HepG2 (cell line): ENCODE measurements around the gene BCCIP. TPM values are rescaled to one million over a fixed set of nuclear protein-coding genes. Genes with fewer than 3 reads are reported as not detected.

Source experiments
- ATAC-seq: fragments of 200-7000 bp; cut with Tn5 transposase; 3 replicates; pipeline ENCODE4 v1.9.1; 2020; ENCODE audit warnings: mild to moderate bottlenecking, moderate library complexity
- BruUV-seq: library from RNA; stranded (reverse); fragments of 400-500 nt; replicated peaks from 2 replicates; lab custom pipeline; 2021; lab: Mats Ljungman, UMichigan
- CTCF ChIA-PET: fragments of 300-600 bp; formaldehyde crosslinking; extraction: SDS; loops from one replicate; lab custom pipeline; 2021; ENCODE audit warnings: low total read pairs, inconsistent platforms, low intra/inter-chr PET ratio; lab: Yijun Ruan, JAX
- POLR2A ChIA-PET: fragments of 350-600 bp; sonication (Branson Sonifier 250); formaldehyde crosslinking; loops from one replicate; lab custom pipeline; 2020; ENCODE audit warnings: antibody characterized with exemption, inconsistent platforms; lab: Yijun Ruan, JAX
- DNase-seq: peaks from one replicate; pipeline ENCODE4 v3.0.0-alpha.2; 2015; ENCODE audit warnings: low spot score
- FAIRE-seq: peaks from 3 replicates; lab custom pipeline; 2011; peaks lifted over from hg19 to GRCh38; lab: Jason Lieb, UNC
- H2AFZ ChIP-seq: one replicate; pipeline ENCODE4 v1.6.1; 2011; ENCODE audit warnings: low read length, inconsistent platforms
- H3K27ac ChIP-seq: fragments of 300-600 bp; 3 replicates; pipeline ENCODE4 v1.8.0; 2011; ENCODE audit warnings: mixed run types, mild to moderate bottlenecking, mixed read lengths, low read length, inconsistent platforms; ENCODE audit not compliant: insufficient read depth; ENCODE audit errors: extremely low read length
- H3K27me3 ChIP-seq, 2 experiments: fragments of 200-600 bp in 1 of 2; 2 replicates in 1 of 2; 3 replicates in 1 of 2; pipeline versions ENCODE4 v1.6.0 to v1.8.0; 2011; ENCODE audit warnings: low read length in 2 of 2, mild to moderate bottlenecking in 2 of 2, moderate library complexity in 2 of 2, inconsistent platforms in 1 of 2; ENCODE audit not compliant: insufficient read depth in 2 of 2, control insufficient read depth in 1 of 2
- H3K36me3 ChIP-seq, 2 experiments: fragments of 200-600 bp in 1 of 2; replicated peaks in 1 of 2; 2 replicates in 1 of 2; 3 replicates in 1 of 2; pipeline versions ENCODE4 v1.5.1 to v1.8.0; 2011; ENCODE audit warnings: low read length in 2 of 2, inconsistent platforms in 1 of 2; ENCODE audit not compliant: insufficient read depth in 2 of 2, control insufficient read depth in 1 of 2
- H3K4me1 ChIP-seq: 2 replicates; pipeline ENCODE4 v1.5.1; 2012; ENCODE audit warnings: low read length, inconsistent platforms; ENCODE audit not compliant: insufficient read depth
- H3K4me2 ChIP-seq: 2 replicates; pipeline ENCODE4 v1.6.0; 2011; ENCODE audit warnings: low read depth, low read length, inconsistent platforms
- H3K4me3 ChIP-seq, 3 experiments: fragments of 200-600 bp in 1 of 3; sonication (generic), shearing (Covaris generic) in 1 of 3; replicated peaks in 1 of 3; 2 replicates each; pipeline ENCODE4 v1.5.1; 2011 to 2016; ENCODE audit warnings: low read length in 3 of 3, inconsistent platforms in 2 of 3, low read depth in 2 of 3, mild to moderate bottlenecking in 2 of 3, control low read depth in 1 of 3, mixed read lengths in 1 of 3; ENCODE audit not compliant: insufficient read depth in 1 of 3
- H3K79me2 ChIP-seq: one replicate; pipeline ENCODE4 v1.6.1; 2011; ENCODE audit warnings: low read length, inconsistent platforms; ENCODE audit not compliant: insufficient read depth
- H3K9ac ChIP-seq: 2 replicates; pipeline ENCODE4 v1.6.0; 2011; ENCODE audit warnings: mild to moderate bottlenecking, low read depth, low read length, inconsistent platforms; ENCODE audit not compliant: insufficient read depth
- H3K9me3 ChIP-seq: 2 replicates; pipeline ENCODE4 v1.5.1; 2012; ENCODE audit warnings: mild to moderate bottlenecking, low read length
- H4K20me1 ChIP-seq: 2 replicates; pipeline ENCODE4 v1.6.0; 2011; ENCODE audit warnings: inconsistent platforms, mild to moderate bottlenecking, low read length, moderate library complexity; ENCODE audit not compliant: insufficient read depth
- CREB1 ChIP-seq, 2 experiments: fragments of 450-650 bp in 1 of 2; IDR thresholded peaks; 2 replicates each; pipeline ENCODE4 v1.6.1; 2016 to 2017; ENCODE audit warnings: control low read depth in 1 of 2, mild to moderate bottlenecking in 1 of 2, missing compliant biosample characterization in 1 of 2, missing genetic modification characterization in 1 of 2
- FOXA1 ChIP-seq, 2 experiments: fragments of 450-650 bp in 1 of 2; sonication (generic) in 1 of 2; formaldehyde crosslinking in 1 of 2; IDR thresholded peaks; 2 replicates each; pipeline versions ENCODE4 v1.4.0 to v1.6.1; 2016 to 2020; ENCODE audit warnings: missing genetic modification reagents in 1 of 2
- IKZF4 ChIP-seq: sonication (generic); formaldehyde crosslinking; IDR thresholded peaks from 2 replicates; pipeline ENCODE4 v1.5.1; 2020; ENCODE audit warnings: borderline replicate concordance, mild to moderate bottlenecking, low read depth, missing genetic modification reagents; ENCODE audit errors: not compliant biosample characterization
- MED13 ChIP-seq: sonication (generic); formaldehyde crosslinking; IDR thresholded peaks from 2 replicates; pipeline ENCODE4 v1.5.0; 2020; ENCODE audit warnings: missing genetic modification reagents
- NFRKB ChIP-seq: fragments of 450-650 bp; IDR thresholded peaks from 2 replicates; pipeline ENCODE4 v1.6.1; 2017
- NFYB ChIP-seq: sonication (generic); formaldehyde crosslinking; IDR thresholded peaks from 2 replicates; pipeline ENCODE4 v1.4.0; 2020; ENCODE audit warnings: missing genetic modification reagents
- PHF8 ChIP-seq: sonication (generic); formaldehyde crosslinking; IDR thresholded peaks from 2 replicates; pipeline ENCODE4 v1.5.0; 2020; ENCODE audit warnings: missing genetic modification reagents
- SAFB2 ChIP-seq: sonication (generic); formaldehyde crosslinking; IDR thresholded peaks from 2 replicates; pipeline ENCODE4 v1.5.1; 2020; ENCODE audit warnings: missing genetic modification reagents, low read depth, mild to moderate bottlenecking, borderline replicate concordance
- TGIF2 ChIP-seq: IDR thresholded peaks from 2 replicates; pipeline ENCODE4 v1.6.1; 2016; ENCODE audit warnings: control low read depth, missing compliant biosample characterization
- ZBTB3 ChIP-seq: sonication (generic); formaldehyde crosslinking; IDR thresholded peaks from 2 replicates; pipeline ENCODE4 v1.4.0; 2020; ENCODE audit warnings: low read depth, mild to moderate bottlenecking, moderate library complexity, missing genetic modification reagents, borderline replicate concordance
- ZNF264 ChIP-seq: sonication (generic); formaldehyde crosslinking; IDR thresholded peaks from 2 replicates; pipeline ENCODE4 v1.4.0; 2020; ENCODE audit warnings: missing genetic modification reagents
- ZNF501 ChIP-seq: sonication (generic); formaldehyde crosslinking; IDR thresholded peaks from 2 replicates; pipeline ENCODE4 v1.5.1; 2020; ENCODE audit warnings: mild to moderate bottlenecking, moderate library complexity, missing genetic modification reagents
- ZNF510 ChIP-seq: sonication (generic); formaldehyde crosslinking; IDR thresholded peaks from 2 replicates; pipeline ENCODE4 v1.4.0; 2020; ENCODE audit warnings: low read depth, mild to moderate bottlenecking, missing genetic modification reagents
- ZNF552 ChIP-seq: sonication (generic); formaldehyde crosslinking; IDR thresholded peaks from 2 replicates; pipeline ENCODE4 v1.9.0; 2022; ENCODE audit warnings: missing genetic modification reagents, mild to moderate bottlenecking, borderline replicate concordance
- ZNF660 ChIP-seq: sonication (generic); formaldehyde crosslinking; IDR thresholded peaks from 2 replicates; pipeline ENCODE4 v1.5.1; 2020; ENCODE audit warnings: mild to moderate bottlenecking, low read depth, missing genetic modification reagents, borderline replicate concordance
- ZNF747 ChIP-seq: sonication (generic); formaldehyde crosslinking; IDR thresholded peaks from 2 replicates; pipeline ENCODE4 v1.8.1; 2023; ENCODE audit warnings: missing genetic modification reagents, mild to moderate bottlenecking, borderline replicate concordance
- ZNF878 ChIP-seq: sonication (generic); formaldehyde crosslinking; IDR thresholded peaks from 2 replicates; pipeline ENCODE4 v1.8.1; 2023; ENCODE audit warnings: mild to moderate bottlenecking, missing genetic modification reagents, moderate library complexity
- WGBS: methylation state at CpG from one replicate; pipeline ENCODE4 v1.1.6; 2017; ENCODE audit warnings: low lambda C conversion rate; 5-methylcytosine and 5-hydroxymethylcytosine counted together
- in situ Hi-C: cut with HindIII; loops from 2 replicates; pipeline ENCODE4 v1.10.0; 2017; ENCODE audit warnings: low pct_unique_long_range_greater_than_20kb; ENCODE audit not compliant: extremely low pct_ligation_motif_present
- intact Hi-C: fragments of 100-400 bp; cut with micrococcal nuclease; formaldehyde crosslinking; loops from one replicate; pipeline ENCODE4 v1.10.0; 2022; ENCODE audit not compliant: unreplicated experiment
- polyA plus RNA-seq, 8 experiments: library from polyadenylated mRNA; depleted of rRNA in 3 of 8; stranded (reverse) in 7 of 8; unstranded in 1 of 8; fragments of >200 nt; fragmentation: Illumina TruSeq in 4 of 8; extraction: Trizol in 4 of 8; gene quantifications; 2 replicates each; pipeline versions ENCODE4 v1.2.1 to v1.2.3, GENCODE V29; 2011 to 2016; ENCODE audit warnings: low read depth in 4 of 8, missing spikeins in 1 of 8, mixed read lengths in 1 of 8; ENCODE audit not compliant: insufficient read depth in 1 of 8
- total RNA-seq, 5 experiments: library from RNA; depleted of rRNA; stranded (reverse); fragments of >200 nt; fragmentation: Illumina TruSeq; extraction: Trizol; gene quantifications; 2 replicates each; pipeline ENCODE4 v1.2.3, GENCODE V29; 2016; ENCODE audit warnings: low read depth in 1 of 5

Gene BCCIP
- total and polyA plus RNA-seq, 2 of the 13 experiments (the other 11 are each of a cell fraction or from before 2014, with no cell fraction given), result 37.0 to 132 TPM

DNA sequence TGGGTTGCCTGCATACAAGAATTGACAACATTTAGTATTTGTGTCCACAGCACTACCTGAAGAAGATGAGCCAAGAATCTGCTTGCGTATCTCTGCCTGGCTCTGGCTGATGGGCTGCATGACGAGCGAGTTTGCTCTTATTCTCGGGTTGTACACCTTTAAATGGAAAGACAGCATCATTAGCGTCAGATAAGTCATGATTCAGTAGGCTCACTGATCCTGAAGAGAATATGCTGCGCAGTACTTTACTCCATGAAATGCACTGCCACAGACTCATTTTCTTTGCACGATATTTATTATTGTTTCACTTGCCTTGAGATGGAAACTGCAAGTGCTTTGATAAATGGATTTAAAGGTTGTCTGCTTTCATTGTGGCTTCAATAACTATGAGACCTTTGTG lies 29.1 kb downstream of the BCCIP start:
- FAIRE-seq, result no peak
- CTCF ChIA-PET, result no interaction called here
- H3K4me2 ChIP-seq, result no peak overlapping the region
- H3K4me1 ChIP-seq, result peaks cover 16% of the 10 kb centered on the region
- H3K9ac ChIP-seq, result no peak overlapping the region
- no TSS peak for BruUV-seq
- no peak for TF ChIP-seq FOXA1 (IDR thresholded peaks at IDR 0.05)
- no peak for TF ChIP-seq FOXA1 (CRISPR knock-in tag; IDR thresholded peaks at IDR 0.05)
- no peak for TF ChIP-seq IKZF4 (CRISPR knock-in tag)
- TF ChIP-seq NFRKB, result no peak
- no peak for TF ChIP-seq ZNF660 (CRISPR knock-in tag)
- TF ChIP-seq SAFB2 (CRISPR knock-in tag), result no peak
- no peak for TF ChIP-seq ZNF510
- no peak for TF ChIP-seq ZNF501
- TF ChIP-seq ZNF552 (CRISPR knock-in tag), result no peak
- TF ChIP-seq TGIF2 (CRISPR knock-in tag), result no peak
- TF ChIP-seq ZNF878 (CRISPR knock-in tag), result no peak
- no peak for TF ChIP-seq ZBTB3 (CRISPR knock-in tag)
- TF ChIP-seq NFYB (CRISPR knock-in tag), result no peak
- no peak for TF ChIP-seq MED13 (CRISPR knock-in tag)
- TF ChIP-seq ZNF264 (CRISPR knock-in tag), result no peak
- no peak for TF ChIP-seq PHF8 (CRISPR knock-in tag)
- TF ChIP-seq CREB1 (IDR thresholded peaks at IDR 0.05), result no peak
- no peak for TF ChIP-seq CREB1 (CRISPR knock-in tag; IDR thresholded peaks at IDR 0.05)
- no peak for TF ChIP-seq ZNF747 (CRISPR knock-in tag)
- TF ChIP-seq, all 625 proteins: peak for 0
- Histone ChIP-seq H3K36me3 (peaks cover 8 to 15% of the 10 kb centered on the region in 2 experiments), H3K27me3 (no peaks in the 10 kb centered on the region), H3K9me3 (no peaks in the 10 kb centered on the region), H2AFZ (no peak overlapping the region), H3K27ac (no peak overlapping the region), H4K20me1 (no peaks in the 10 kb centered on the region), H3K79me2 (no peaks in the 10 kb centered on the region), H3K4me3 (no peak overlapping the region)
- DNase-seq (no peak), ATAC-seq (no peak)
- intact Hi-C loops, result no loop called here
- 93% methylated on average over 7 of the region's 7 CpGs for WGBS
- in situ Hi-C loops, result no loop called here
- POLR2A ChIA-PET, result no interaction called here
